GM12878 (cell line): ENCODE data around the gene TRAF7.

ENCODE experiments used
- BRCA1 ChIP-seq: IDR thresholded peaks from 2 replicates; pipeline ENCODE4 v1.6.1; 2011; ENCODE audit warnings: low read depth, low read length, improper control_type of control experiment
- CTCF ChIP-seq, 3 experiments: IDR thresholded peaks in 2 of 3; conservative IDR thresholded peaks in 1 of 3; 2 replicates each; pipeline ENCODE4 v1.5.1; 2011; ENCODE audit warnings: low read depth in 3 of 3, low read length in 3 of 3, mild to moderate bottlenecking in 3 of 3, control low read depth in 2 of 3, moderate library complexity in 2 of 3, inconsistent platforms in 1 of 3, mixed read lengths in 1 of 3; ENCODE audit not compliant: control insufficient read depth in 2 of 3, insufficient read depth in 1 of 3; ENCODE audit errors: extremely low read depth in 1 of 3
- ESRRA ChIP-seq: IDR thresholded peaks from 2 replicates; pipeline ENCODE4 v1.6.1; 2012; ENCODE audit warnings: mild to moderate bottlenecking, low read length, improper control_type of control experiment
- GABPA ChIP-seq: IDR thresholded peaks from 2 replicates; pipeline ENCODE4 v1.6.1; 2014; ENCODE audit warnings: antibody characterized with exemption, low read depth, mild to moderate bottlenecking, inconsistent platforms
- IKZF1 ChIP-seq: fragments of 450-650 bp; conservative IDR thresholded peaks from 2 replicates; pipeline ENCODE4 v1.6.1; 2017; ENCODE audit warnings: antibody characterized with exemption, mild to moderate bottlenecking
- JUNB ChIP-seq: IDR thresholded peaks from 2 replicates; pipeline ENCODE4 v1.6.1; 2016; ENCODE audit warnings: antibody characterized with exemption, mild to moderate bottlenecking
- POLR2A ChIP-seq: IDR thresholded peaks from 2 replicates; pipeline ENCODE4 v1.6.1; 2011; ENCODE audit warnings: low read depth, mild to moderate bottlenecking, low read length
- RAD21 ChIP-seq: IDR thresholded peaks from 2 replicates; pipeline ENCODE4 v1.6.1; 2011; ENCODE audit warnings: mild to moderate bottlenecking, low read depth, low read length, moderate library complexity; ENCODE audit not compliant: insufficient read depth
- RFX5 ChIP-seq: IDR thresholded peaks from 2 replicates; pipeline ENCODE4 v1.6.1; 2011; ENCODE audit warnings: low read depth, low read length, improper control_type of control experiment
- SIX5 ChIP-seq: IDR thresholded peaks from 2 replicates; pipeline ENCODE4 v1.6.1; 2011; ENCODE audit warnings: mild to moderate bottlenecking, low read depth, low read length, moderate library complexity; ENCODE audit not compliant: severe bottlenecking
- SP1 ChIP-seq: IDR thresholded peaks from one replicate; pipeline ENCODE4 v1.6.1; 2011; ENCODE audit warnings: low read depth, low read length
- SRF ChIP-seq, 2 experiments: IDR thresholded peaks; 2 replicates each; pipeline ENCODE4 v1.6.1; 2011; ENCODE audit warnings: low read depth in 2 of 2, low read length in 2 of 2, mild to moderate bottlenecking in 1 of 2, moderate library complexity in 1 of 2
- YY1 ChIP-seq: IDR thresholded peaks from 2 replicates; pipeline ENCODE4 v1.6.1; 2011; ENCODE audit warnings: low read depth, mild to moderate bottlenecking, low read length

- TF ChIP-seq YY1: no peak
- no peak for TF ChIP-seq SRF (IDR thresholded peaks at IDR 0.05; ENCODE audit: low read depth in 2 of 2, low read length in 2 of 2)
- no peak for TF ChIP-seq RAD21
- no peak for TF ChIP-seq SIX5
- TF ChIP-seq POLR2A: no peak
- no peak for TF ChIP-seq SP1
- no peak for TF ChIP-seq BRCA1
- TF ChIP-seq GABPA: no peak
- TF ChIP-seq JUNB: no peak
- no peak for TF ChIP-seq IKZF1
- no peak for TF ChIP-seq CTCF (IDR thresholded peaks at IDR 0.05 in 2 of 3, conservative IDR thresholded peaks at IDR 0.05 in 1 of 3; ENCODE audit: control insufficient read depth in 2 of 3, extremely low read depth in 1 of 3, insufficient read depth in 1 of 3, low read depth in 3 of 3, low read length in 3 of 3)
- TF ChIP-seq RFX5: no peak
- no peak for TF ChIP-seq ESRRA
Observed at GRCh38 chr16:2157480-2158261, 2.1 kb downstream of the TRAF7 start.
